OCI-LY3 (cell line): Measurements from ENCODE around the gene ADISSP.

Experiments
- CTCF ChIP-seq: fragments of 200-600, 300-600 bp; sonication (generic); IDR thresholded peaks from 2 replicates; pipeline ENCODE4 v1.5.1; 2014; ENCODE audit warnings: antibody characterized with exemption, low read length, low read depth
- EZH2phosphoT487 ChIP-seq: fragments of 200-600 bp; shearing (Covaris generic); IDR thresholded peaks from 2 replicates; pipeline ENCODE4 v1.6.1; 2018; ENCODE audit warnings: antibody characterized with exemption, mixed run types, low read depth

GRCh38 chr20:3800878-3801260 lies 33.3 kb upstream of the ADISSP start:
- TF ChIP-seq EZH2phosphoT487 (no peak), CTCF (no peak)
